Stimulated activated CD8-positive, alpha-beta memory T cell treated with anti-CD3 and anti-CD28 coated beads, Interleukin-7, amount 100 ng/mL, for 1 hour (primary cell): Measurements from ENCODE around the gene FCHSD2.

Source experiments
- DNase-seq, 2 donors: peaks; one replicate each; pipeline ENCODE4 v3.0.0-alpha.2; 2020; ENCODE audit warnings: low read depth in 2 of 2

The FCHSD2 gene

GRCh38 chr11:72970557-72971118 is 171.5 kb downstream of the FCHSD2 start:
- DNase-seq, result no peak

- DNase-seq, result no peak
These were observed 172.2 kb downstream of the FCHSD2 start for GRCh38 chr11:72969894-72970335.

GRCh38 chr11:72968390-72968789 is 173.7 kb downstream of the FCHSD2 start:
- no peak for DNase-seq

GRCh38 chr11:72965672-72966071 is 176.4 kb downstream of the FCHSD2 start:
- no peak for DNase-seq

GRCh38 chr11:72962717-72963116 is 179.4 kb downstream of the FCHSD2 start:
- no peak for DNase-seq

GRCh38 chr11:72962084-72962483 is 180.0 kb downstream of the FCHSD2 start:
- no peak for DNase-seq

GRCh38 chr11:72959998-72960731 is 182.0 kb downstream of the FCHSD2 start:
- no peak for DNase-seq

- no peak for DNase-seq
These were observed 183.3 kb downstream of the FCHSD2 start for GRCh38 chr11:72958791-72959190.

- no peak for DNase-seq
These were observed 186.7 kb downstream of the FCHSD2 start for GRCh38 chr11:72955466-72955865.

GRCh38 chr11:72954860-72955259 is 187.3 kb downstream of the FCHSD2 start:
- DNase-seq, result no peak

GRCh38 chr11:72953637-72954036 is 188.5 kb downstream of the FCHSD2 start:
- DNase-seq, result no peak

GRCh38 chr11:72951888-72952287 is 190.2 kb downstream of the FCHSD2 start:
- DNase-seq, result no peak

- DNase-seq, result no peak
These were observed 190.9 kb downstream of the FCHSD2 start for GRCh38 chr11:72951193-72951592.

- DNase-seq, result no peak
These were observed 191.4 kb downstream of the FCHSD2 start for GRCh38 chr11:72950685-72951084.

- DNase-seq, result no peak
These were observed 194.9 kb downstream of the FCHSD2 start for GRCh38 chr11:72947229-72947628.

GRCh38 chr11:72943664-72944063 is 198.5 kb downstream of the FCHSD2 start:
- no peak for DNase-seq

GRCh38 chr11:72940417-72940816 is 201.7 kb downstream of the FCHSD2 start:
- no peak for DNase-seq

- no peak for DNase-seq
These were observed 203.1 kb downstream of the FCHSD2 start for GRCh38 chr11:72939031-72939430.

- DNase-seq, result no peak
These were observed 204.7 kb downstream of the FCHSD2 start for GRCh38 chr11:72937439-72937838.

GRCh38 chr11:72935700-72936099 is 206.4 kb downstream of the FCHSD2 start:
- no peak for DNase-seq

- no peak for DNase-seq
These were observed 210.0 kb downstream of the FCHSD2 start for GRCh38 chr11:72932132-72932570.

GRCh38 chr11:72930008-72930407 is 212.1 kb downstream of the FCHSD2 start:
- DNase-seq, result no peak

- no peak for DNase-seq
These were observed 212.9 kb downstream of the FCHSD2 start for GRCh38 chr11:72929256-72929655.

GRCh38 chr11:72927380-72927779 is 214.7 kb downstream of the FCHSD2 start:
- no peak for DNase-seq
